Bronchial epithelial cell (primary cell): Measurements from ENCODE around the gene OTULIN. TPM values are rescaled to one million over a fixed set of nuclear protein-coding genes. Genes with fewer than 3 reads are reported as not detected.

Experiments used
- DNase-seq: peaks from one replicate; pipeline ENCODE4 v3.0.0-alpha.2; 2010; ENCODE audit warnings: low read depth
- FAIRE-seq: peaks from 2 replicates; lab custom pipeline; 2011; peaks lifted over from hg19 to GRCh38; lab: Jason Lieb, UNC
- H3K27me3 ChIP-seq: 2 replicates; pipeline ENCODE4 v1.5.1; 2011; ENCODE audit warnings: low read length; ENCODE audit not compliant: control insufficient read depth, insufficient read depth
- H3K36me3 ChIP-seq: 2 replicates; pipeline ENCODE4 v1.5.1; 2011; ENCODE audit warnings: low read length; ENCODE audit not compliant: control insufficient read depth, insufficient read depth
- H3K4me3 ChIP-seq: 2 replicates; pipeline ENCODE4 v1.5.1; 2011; ENCODE audit warnings: mild to moderate bottlenecking, low read depth, low read length, control low read depth
- CTCF ChIP-seq: IDR thresholded peaks from 2 replicates; pipeline ENCODE4 v1.5.1; 2011; ENCODE audit warnings: mild to moderate bottlenecking, moderate library complexity, low read length, control low read depth, inconsistent platforms; ENCODE audit not compliant: insufficient read depth, severe bottlenecking
- total RNA-seq: library from RNA; depleted of rRNA; stranded (reverse); fragments of >200 nt; gene quantifications from 2 replicates; pipeline ENCODE4 v1.2.1, GENCODE V29; 2014

Gene OTULIN
- total RNA-seq, 1 donor from 2014 or later: 36.6 TPM

GRCh38 chr5:14728459-14728938 lies 64.0 kb downstream of the OTULIN start:
- no peaks in the 10 kb centered on the region for H3K27me3 ChIP-seq
- TF ChIP-seq CTCF: no peak
- DNase-seq (no peak), FAIRE-seq (peak; percentile 36)
- H3K36me3 ChIP-seq: peaks cover 4% of the 10 kb centered on the region
- H3K4me3 ChIP-seq: no peak overlapping the region

- peaks cover 4% of the 10 kb centered on the region for H3K36me3 ChIP-seq
- FAIRE-seq: no peak
Measured at GRCh38 chr5:14729448-14730385, 65.2 kb downstream of the OTULIN start.

DNA sequence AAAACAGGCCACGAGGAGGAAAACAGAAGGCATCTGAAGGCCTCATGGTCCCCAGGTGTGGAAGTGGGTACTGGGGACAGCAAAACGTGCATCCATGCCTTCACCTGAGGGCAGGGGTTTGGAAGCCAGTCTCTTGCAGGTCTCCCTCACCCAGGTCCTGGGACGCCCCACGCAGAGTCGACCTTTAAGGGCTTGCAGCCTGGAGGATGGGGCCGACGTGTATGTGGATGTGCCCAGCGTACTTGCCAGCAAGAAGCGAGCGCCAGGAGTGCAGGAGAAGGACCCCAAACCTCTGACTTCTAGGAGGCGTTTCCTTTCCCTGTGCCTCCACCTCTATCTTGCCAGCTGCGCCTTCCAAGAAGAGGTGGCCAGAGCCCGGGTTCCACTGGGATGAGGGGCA lies 65.9 kb downstream of the OTULIN start:
- no peak for TF ChIP-seq CTCF
- no peak for FAIRE-seq

More at GRCh38 chr5:14729448-14730385, 65.2 kb downstream of the OTULIN start:
- Histone ChIP-seq H3K4me3 (no peak overlapping the region), H3K27me3 (no peaks in the 10 kb centered on the region)
- TF ChIP-seq CTCF: no peak
- DNase-seq: no peak

GRCh38 chr5:14730881-14731280 lies 66.4 kb downstream of the OTULIN start:
- Histone ChIP-seq H3K36me3 (peaks cover 2% of the 10 kb centered on the region), H3K4me3 (no peak overlapping the region), H3K27me3 (no peaks in the 10 kb centered on the region)
- no peak for FAIRE-seq
- no peak for TF ChIP-seq CTCF
- no peak for DNase-seq

More for the DNA sequence above, 65.9 kb downstream of the OTULIN start:
- H3K36me3 ChIP-seq: peaks cover 2% of the 10 kb centered on the region
- DNase-seq: no peak
- no peak overlapping the region for H3K4me3 ChIP-seq
- no peaks in the 10 kb centered on the region for H3K27me3 ChIP-seq

GRCh38 chr5:14732991-14733390 lies 68.5 kb downstream of the OTULIN start:
- no peaks in the 10 kb centered on the region for H3K36me3 ChIP-seq
- FAIRE-seq (no peak), DNase-seq (no peak)
- H3K27me3 ChIP-seq: no peaks in the 10 kb centered on the region
- no peak overlapping the region for H3K4me3 ChIP-seq
- TF ChIP-seq CTCF: no peak
